Coronary artery (tissue), 2 donors: ENCODE results near the gene KLHL2.

Experiments
- DNase-seq: peaks from one replicate; pipeline ENCODE4 v3.0.0-alpha.2; 2017; ENCODE audit warnings: low spot score
- H3K27ac ChIP-seq, 2 donors: fragments of 200-600 bp; sonication (generic); one replicate each; pipeline ENCODE4 v1.5.1; 2016 to 2019
- H3K4me3 ChIP-seq: fragments of 200-600 bp; sonication (generic); 2 replicates; pipeline ENCODE4 v1.5.1; 2016; ENCODE audit warnings: mild to moderate bottlenecking, moderate library complexity
- TF ChIP-seq, protein P1 (sequence below): fragments of 200-600 bp; sonication (generic); IDR thresholded peaks from one replicate; pipeline ENCODE4 v1.5.1; 2019; ENCODE audit warnings: antibody characterized with exemption

The KLHL2 gene

DNA sequence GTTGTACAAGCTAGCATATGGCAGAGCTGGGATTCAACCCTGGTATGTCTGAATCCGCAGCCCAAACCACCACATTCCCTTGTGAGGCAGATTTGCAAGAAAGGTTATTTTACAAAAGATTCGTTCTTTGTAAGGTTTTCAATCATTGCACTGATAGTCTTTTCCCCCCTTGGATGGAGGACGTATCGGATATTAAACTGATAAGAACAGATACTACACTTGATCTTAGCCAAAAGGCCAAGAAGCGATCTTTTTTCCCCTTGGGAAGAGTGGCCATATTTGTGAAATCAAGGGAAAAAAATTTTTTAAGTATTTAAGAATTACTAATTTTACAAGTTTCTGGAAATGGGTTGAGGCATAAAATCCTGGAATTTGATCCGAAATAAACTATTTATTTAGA is 85.7 kb downstream of the KLHL2 start:
- no peak for DNase-seq
- Histone ChIP-seq H3K27ac (no peak overlapping the region), H3K4me3 (no peak overlapping the region)
- TF ChIP-seq, protein P1, sequence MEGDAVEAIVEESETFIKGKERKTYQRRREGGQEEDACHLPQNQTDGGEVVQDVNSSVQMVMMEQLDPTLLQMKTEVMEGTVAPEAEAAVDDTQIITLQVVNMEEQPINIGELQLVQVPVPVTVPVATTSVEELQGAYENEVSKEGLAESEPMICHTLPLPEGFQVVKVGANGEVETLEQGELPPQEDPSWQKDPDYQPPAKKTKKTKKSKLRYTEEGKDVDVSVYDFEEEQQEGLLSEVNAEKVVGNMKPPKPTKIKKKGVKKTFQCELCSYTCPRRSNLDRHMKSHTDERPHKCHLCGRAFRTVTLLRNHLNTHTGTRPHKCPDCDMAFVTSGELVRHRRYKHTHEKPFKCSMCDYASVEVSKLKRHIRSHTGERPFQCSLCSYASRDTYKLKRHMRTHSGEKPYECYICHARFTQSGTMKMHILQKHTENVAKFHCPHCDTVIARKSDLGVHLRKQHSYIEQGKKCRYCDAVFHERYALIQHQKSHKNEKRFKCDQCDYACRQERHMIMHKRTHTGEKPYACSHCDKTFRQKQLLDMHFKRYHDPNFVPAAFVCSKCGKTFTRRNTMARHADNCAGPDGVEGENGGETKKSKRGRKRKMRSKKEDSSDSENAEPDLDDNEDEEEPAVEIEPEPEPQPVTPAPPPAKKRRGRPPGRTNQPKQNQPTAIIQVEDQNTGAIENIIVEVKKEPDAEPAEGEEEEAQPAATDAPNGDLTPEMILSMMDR: no peak

DNA sequence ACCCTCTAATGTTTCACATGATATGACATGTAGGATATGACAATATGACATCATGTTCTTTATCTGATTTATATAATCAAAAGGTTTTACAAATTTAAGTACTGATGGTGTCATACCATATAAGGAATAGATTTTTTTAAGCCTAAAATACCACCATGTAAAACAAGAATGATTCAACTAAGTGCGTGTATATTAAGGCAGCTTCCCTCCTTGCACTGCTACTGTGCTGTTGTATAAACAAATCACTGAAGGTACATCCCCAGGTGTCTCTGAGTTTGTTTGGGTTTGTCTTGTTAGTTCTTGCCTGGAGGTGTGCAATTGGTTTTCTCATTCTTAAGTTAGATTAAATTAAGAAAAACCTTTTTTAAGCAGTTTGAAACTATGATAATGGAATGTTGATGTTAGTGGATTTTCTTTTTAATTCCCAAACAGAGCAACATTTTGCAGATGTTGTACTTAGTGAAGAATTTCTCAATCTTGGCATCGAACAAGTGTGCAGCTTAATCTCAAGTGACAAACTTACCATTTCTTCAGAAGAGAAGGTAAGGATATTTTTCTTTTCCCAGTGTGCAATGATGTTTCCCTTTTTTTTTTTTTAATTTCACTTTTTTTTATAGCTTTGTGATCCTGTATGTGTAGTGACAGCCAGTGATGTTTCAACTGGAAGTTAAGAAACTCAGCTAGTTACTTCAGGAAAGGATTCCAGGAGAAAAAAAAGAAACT is 86.7 kb downstream of the KLHL2 start:
- H3K4me3 ChIP-seq: no peak overlapping the region
- no peak for DNase-seq
- TF ChIP-seq, protein P1: no peak
- no peak overlapping the region for H3K27ac ChIP-seq

DNA sequence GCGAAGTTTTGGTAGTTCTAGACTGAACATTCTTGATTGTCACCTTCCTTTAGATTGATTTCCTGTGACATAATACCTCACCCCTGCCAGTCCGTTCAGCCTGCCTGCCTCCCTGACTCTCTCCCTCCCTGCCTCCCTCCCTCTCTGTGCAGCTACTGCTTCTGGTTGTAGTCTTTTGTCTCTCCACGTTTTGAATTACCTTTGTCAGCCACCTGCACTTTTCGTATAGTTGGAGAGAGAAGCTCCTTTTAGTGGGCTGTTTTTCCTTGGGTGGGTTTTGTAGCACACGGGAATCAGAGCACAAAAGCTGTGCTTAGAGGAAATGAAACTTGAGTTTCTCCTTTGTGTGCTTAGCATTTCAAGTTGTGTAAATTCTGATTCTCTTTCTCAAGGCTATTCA is 87.5 kb downstream of the KLHL2 start:
- Histone ChIP-seq H3K27ac (no peak overlapping the region), H3K4me3 (no peak overlapping the region)
- TF ChIP-seq, protein P1: no peak
- no peak for DNase-seq

DNA sequence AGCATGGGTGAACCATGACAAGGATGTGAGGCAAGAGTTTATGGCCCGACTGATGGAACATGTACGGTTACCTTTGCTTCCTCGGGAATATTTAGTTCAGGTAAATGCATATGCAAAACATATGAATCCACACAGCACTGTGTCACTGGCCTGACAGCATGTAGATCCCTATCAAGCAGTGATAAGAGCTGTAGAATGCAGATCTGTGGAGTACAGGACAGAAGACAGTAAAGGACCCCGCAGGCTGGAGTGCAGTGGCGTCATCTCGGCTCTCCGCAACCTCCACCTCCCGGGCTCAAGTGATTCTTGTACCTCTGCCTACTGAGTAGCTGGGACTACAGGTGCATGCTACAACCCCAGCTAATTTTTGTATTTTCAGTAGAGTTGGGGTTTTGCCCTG is 90.3 kb downstream of the KLHL2 start:
- TF ChIP-seq, protein P1: no peak
- Histone ChIP-seq H3K4me3 (no peak overlapping the region), H3K27ac (no peak overlapping the region)
- DNase-seq: no peak

DNA sequence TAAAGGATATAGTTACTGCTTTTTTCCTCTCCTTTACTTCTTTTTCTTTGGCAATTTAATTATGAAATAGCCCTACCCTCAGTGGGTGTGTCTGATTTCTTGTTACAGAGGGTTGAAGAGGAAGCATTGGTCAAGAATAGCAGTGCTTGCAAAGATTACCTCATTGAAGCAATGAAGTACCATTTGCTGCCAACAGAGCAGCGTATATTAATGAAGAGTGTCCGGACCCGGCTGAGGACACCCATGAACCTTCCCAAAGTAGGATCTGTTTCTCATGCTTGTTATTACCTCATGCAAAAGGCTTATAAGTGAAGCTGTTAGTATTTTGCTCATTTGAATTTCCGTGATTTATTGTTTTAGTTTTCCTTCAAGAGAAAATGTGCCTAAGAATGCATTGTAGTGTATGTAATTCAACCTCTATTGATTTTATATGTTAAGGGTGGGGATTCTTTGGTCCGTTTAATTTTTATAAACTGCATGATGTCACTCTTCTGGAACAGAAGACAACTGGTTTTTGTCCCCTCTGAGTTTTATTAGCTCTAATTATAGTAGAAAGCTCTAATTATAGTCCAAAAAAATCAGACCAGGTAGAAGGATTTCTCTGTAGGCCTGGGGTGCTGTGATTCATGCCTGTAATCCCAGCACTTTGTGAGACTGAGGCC is 92.2 kb downstream of the KLHL2 start:
- Histone ChIP-seq H3K27ac (no peak overlapping the region), H3K4me3 (no peak overlapping the region)
- DNase-seq: no peak
- TF ChIP-seq, protein P1: no peak

DNA sequence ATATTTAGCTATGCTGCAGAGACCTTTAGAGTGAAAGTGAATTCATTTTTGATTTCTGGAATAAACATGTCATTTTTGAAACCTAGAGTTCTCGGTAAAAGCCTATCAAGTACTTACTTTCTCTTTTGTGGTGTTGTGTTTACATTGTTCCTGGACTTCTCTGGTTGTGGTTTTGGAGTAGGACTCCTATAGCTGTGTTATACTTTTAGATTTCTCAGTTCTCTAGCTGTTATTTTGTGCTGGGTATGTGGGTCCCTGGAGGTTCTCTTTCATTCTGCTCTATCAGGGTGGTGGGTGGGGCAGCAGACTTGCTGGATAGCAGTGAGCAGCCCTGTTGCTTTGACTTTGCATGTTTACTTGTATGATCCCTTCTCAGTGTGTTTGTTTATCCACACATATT is 94.5 kb downstream of the KLHL2 start:
- TF ChIP-seq, protein P1: no peak
- Histone ChIP-seq H3K27ac (no peak overlapping the region), H3K4me3 (peak overlapping the region; percentile 46)
- no peak for DNase-seq

DNA sequence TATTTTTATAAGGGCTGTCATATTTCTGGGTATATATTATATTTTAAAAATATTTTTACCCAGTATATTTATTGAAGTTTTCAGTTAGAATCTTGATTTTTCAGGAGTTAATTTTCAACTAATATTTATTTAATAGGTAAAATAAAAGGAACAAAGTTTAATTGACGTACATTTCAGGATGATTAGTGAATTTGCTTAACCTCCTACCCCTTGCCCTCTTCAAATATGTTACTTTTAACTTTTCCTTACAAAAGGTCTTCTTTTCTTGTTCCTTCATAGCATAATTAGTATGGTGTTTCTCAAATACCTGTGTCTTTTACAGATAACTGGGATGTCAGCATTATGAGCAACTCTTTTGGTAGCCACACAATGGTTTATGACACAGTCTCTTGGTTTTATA is 95.3 kb downstream of the KLHL2 start:
- DNase-seq: no peak
- Histone ChIP-seq H3K4me3 (no peak overlapping the region), H3K27ac (no peak overlapping the region)
- TF ChIP-seq, protein P1: no peak
